ENCODE data around the gene NEMF.
"Not testable (repeated sequence)": the region's sequence is repeated elsewhere in the genome, so short reads cannot be mapped to it uniquely, and the experiment has no call there.

Gene NEMF

GRCh38 chr14:49863487-49864281 is 11.1 kb upstream of the NEMF start:
- peaks cover 3% of the 10 kb centered on the region for H3K36me3 Mint-ChIP-seq (ENCODE audit: low read depth)
- H3K4me3 Mint-ChIP-seq = no peak overlapping the region
- peaks cover 23% of the 10 kb centered on the region for H3K4me1 Mint-ChIP-seq (ENCODE audit: low read depth)
- H3K9me3 Mint-ChIP-seq = no peaks in the 10 kb centered on the region
- H3K27ac Mint-ChIP-seq = no peak overlapping the region
- peaks cover 3% of the 10 kb centered on the region for H3K27me3 Mint-ChIP-seq (ENCODE audit: low read depth)

DNA sequence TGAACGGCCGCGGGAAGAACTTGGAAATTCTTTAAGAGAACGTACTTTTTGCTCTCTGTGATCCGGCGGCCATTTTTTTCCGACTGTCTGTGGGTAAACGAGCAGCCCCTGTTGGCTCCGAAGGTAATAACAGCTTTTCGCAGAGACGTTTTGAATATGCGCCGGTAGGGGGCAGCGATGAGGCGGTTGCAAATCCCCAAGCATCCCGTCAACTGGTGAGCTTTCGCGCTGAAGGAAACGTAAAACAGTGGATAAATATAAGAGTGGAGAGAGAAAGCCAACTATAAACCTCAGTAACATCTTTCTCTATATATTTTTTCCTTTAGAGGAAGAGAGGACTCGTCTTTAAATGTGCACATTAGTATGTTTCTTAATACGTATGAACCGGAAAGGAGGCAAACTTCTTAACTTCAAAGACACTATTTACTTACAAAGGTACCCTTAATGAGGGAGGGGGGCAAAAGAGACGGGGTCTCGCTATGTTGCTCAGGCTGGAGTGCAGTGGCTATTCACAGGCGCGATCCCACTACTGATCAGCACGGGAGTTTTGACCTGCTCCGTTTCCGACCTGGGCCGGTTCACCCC is 9.6 kb upstream of the NEMF start:
- Mint-ChIP-seq H3K4me3 (no peak overlapping the region), H3K4me1 (ENCODE audit: low read depth) (peaks cover 19% of the 10 kb centered on the region), H3K27ac (no peak overlapping the region), H3K9me3 (no peaks in the 10 kb centered on the region), H3K36me3 (ENCODE audit: low read depth) (peaks cover 3% of the 10 kb centered on the region), H3K27me3 (ENCODE audit: low read depth) (peaks cover 3% of the 10 kb centered on the region)

- H3K36me3 Mint-ChIP-seq (ENCODE audit: low read depth) = peaks cover 3% of the 10 kb centered on the region
- H3K4me3 Mint-ChIP-seq = no peak overlapping the region
- H3K27ac Mint-ChIP-seq = no peak overlapping the region
- H3K4me1 Mint-ChIP-seq (ENCODE audit: low read depth) = peaks cover 19% of the 10 kb centered on the region
- H3K27me3 Mint-ChIP-seq (ENCODE audit: low read depth) = peaks cover 3% of the 10 kb centered on the region
- no peaks in the 10 kb centered on the region for H3K9me3 Mint-ChIP-seq
Measured at GRCh38 chr14:49861699-49862088, 9.1 kb upstream of the NEMF start.

DNA sequence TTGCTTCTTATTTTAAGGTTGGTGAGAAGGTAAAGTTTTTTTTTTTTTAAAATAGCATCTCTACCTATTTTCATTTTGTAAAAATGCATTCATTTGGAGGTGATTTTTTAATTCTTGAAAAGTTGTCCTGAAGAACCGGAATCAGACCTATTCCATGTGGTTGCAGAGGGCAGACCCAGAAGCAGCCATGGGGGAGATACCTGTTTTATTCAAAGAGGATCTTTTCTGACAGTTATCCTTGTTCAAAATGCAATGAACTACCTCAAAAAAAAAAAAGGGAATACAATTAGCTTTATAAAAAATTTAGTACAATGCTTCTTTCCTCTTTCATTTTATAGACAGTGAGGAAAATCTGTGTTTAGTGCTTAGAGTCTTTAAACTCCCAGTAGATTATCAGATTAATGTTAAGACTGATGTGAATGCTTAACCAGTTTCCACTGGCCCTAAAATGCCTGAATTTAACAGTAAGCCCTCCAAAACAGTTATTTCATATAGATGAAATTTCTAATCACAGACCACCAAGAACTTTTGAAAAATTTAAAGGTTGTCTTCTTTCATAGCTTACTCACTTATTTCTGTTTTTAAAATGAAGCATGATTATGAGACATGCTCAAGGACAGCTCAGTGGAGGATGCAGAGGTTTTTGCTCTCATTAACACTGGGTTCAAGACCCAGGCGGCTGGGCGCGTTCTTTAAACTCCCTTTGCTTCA is 8.6 kb upstream of the NEMF start:
- peaks cover 3% of the 10 kb centered on the region for H3K36me3 Mint-ChIP-seq (ENCODE audit: low read depth)
- no peak overlapping the region for H3K4me3 Mint-ChIP-seq
- H3K4me1 Mint-ChIP-seq (ENCODE audit: low read depth) = peaks cover 19% of the 10 kb centered on the region
- no peaks in the 10 kb centered on the region for H3K9me3 Mint-ChIP-seq
- peaks cover 3% of the 10 kb centered on the region for H3K27me3 Mint-ChIP-seq (ENCODE audit: low read depth)
- H3K27ac Mint-ChIP-seq = no peak overlapping the region

GRCh38 chr14:49858383-49858782 is 5.8 kb upstream of the NEMF start:
- Mint-ChIP-seq H3K36me3 (ENCODE audit: low read depth) (peaks cover 3% of the 10 kb centered on the region), H3K27me3 (ENCODE audit: low read depth) (peaks cover 3% of the 10 kb centered on the region), H3K9me3 (no peaks in the 10 kb centered on the region), H3K4me3 (no peak overlapping the region), H3K27ac (no peak overlapping the region), H3K4me1 (ENCODE audit: low read depth) (peaks cover 24% of the 10 kb centered on the region)

DNA sequence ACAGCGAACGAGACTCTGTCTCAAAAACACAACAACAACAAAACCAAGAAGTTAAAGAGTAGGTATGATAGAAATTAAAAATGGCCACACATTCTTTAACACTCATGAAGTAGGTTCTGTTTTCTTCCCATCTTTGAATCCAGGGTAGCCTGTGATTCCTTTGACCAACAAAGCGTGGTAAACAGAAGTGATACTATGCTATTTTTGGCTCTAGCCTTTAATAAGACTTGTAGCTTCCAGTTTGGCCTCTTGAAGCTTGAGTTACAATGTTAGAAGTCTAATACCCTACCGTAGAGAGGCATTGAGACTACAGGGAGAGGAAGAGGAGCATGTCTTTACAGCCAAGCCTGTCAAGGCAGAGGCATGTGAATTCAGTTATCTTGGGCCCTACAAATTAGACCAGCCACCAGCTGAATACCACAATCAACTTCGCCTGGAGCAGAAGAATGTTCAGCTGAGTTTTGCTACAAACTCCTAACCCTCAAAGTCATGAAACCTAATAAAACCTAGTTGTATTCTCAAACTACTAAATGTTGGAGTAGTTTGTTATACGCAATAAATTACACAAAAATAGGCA is 4.9 kb upstream of the NEMF start:
- Mint-ChIP-seq H3K27ac (no peak overlapping the region), H3K27me3 (ENCODE audit: low read depth) (peaks cover under 1% of the 10 kb centered on the region), H3K4me3 (no peak overlapping the region), H3K36me3 (ENCODE audit: low read depth) (peaks cover 5% of the 10 kb centered on the region), H3K4me1 (ENCODE audit: low read depth) (peaks cover 28% of the 10 kb centered on the region), H3K9me3 (no peaks in the 10 kb centered on the region)

- H3K27me3 Mint-ChIP-seq (ENCODE audit: low read depth) = no peaks in the 10 kb centered on the region
- H3K9me3 Mint-ChIP-seq = no peaks in the 10 kb centered on the region
- H3K27ac Mint-ChIP-seq = peak overlapping the region; percentile 50
- peaks cover 18% of the 10 kb centered on the region for H3K36me3 Mint-ChIP-seq (ENCODE audit: low read depth)
- H3K4me1 Mint-ChIP-seq (ENCODE audit: low read depth) = peaks cover 32% of the 10 kb centered on the region
- peak overlapping the region; percentile 95 for H3K4me3 Mint-ChIP-seq
Measured at GRCh38 chr14:49853572-49854375, 1.2 kb upstream of the NEMF start.

DNA sequence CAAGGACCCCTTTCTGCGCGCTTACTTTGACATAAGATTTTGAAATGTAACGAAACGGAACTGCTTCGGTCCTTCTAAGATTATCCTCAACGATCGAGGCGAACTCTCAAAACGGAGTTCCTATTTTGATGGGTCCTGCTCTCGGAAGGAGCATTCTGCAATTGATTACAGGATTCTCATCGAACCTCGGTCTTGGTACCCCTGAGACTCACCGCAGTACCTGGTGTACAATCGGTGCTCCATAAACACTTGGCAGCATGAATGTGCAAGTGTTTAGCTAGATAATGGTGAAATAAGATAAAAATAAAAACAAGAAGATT is 530 bp upstream of the NEMF start:
- Mint-ChIP-seq H3K4me3 (peak overlapping the region; percentile 95), H3K27ac (peak overlapping the region; percentile 97), H3K4me1 (ENCODE audit: low read depth) (peaks cover 29% of the 10 kb centered on the region), H3K27me3 (ENCODE audit: low read depth) (no peaks in the 10 kb centered on the region), H3K36me3 (ENCODE audit: low read depth) (peaks cover 19% of the 10 kb centered on the region), H3K9me3 (no peaks in the 10 kb centered on the region)

DNA sequence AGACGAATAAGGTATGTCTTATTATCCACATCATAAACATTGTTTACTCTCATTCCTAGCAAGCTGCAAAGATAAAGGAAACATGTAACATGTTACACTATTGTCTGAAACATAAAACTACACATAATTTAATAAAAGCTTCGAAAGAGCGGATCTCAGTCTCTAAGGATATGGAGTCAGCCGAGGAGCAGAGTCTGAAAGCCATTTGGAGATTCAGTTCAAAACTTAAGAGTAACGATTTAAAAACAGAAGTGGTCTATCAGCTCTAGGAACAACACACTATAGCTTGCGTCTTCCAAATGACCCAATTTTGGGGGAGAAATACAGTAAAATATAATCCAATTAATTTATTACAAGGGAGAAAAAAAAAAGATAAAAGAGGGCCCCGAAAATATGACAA is 775 bp downstream of the NEMF start:
- Mint-ChIP-seq H3K36me3 (ENCODE audit: low read depth) (peaks cover 20% of the 10 kb centered on the region), H3K4me1 (ENCODE audit: low read depth) (peaks cover 29% of the 10 kb centered on the region)

DNA sequence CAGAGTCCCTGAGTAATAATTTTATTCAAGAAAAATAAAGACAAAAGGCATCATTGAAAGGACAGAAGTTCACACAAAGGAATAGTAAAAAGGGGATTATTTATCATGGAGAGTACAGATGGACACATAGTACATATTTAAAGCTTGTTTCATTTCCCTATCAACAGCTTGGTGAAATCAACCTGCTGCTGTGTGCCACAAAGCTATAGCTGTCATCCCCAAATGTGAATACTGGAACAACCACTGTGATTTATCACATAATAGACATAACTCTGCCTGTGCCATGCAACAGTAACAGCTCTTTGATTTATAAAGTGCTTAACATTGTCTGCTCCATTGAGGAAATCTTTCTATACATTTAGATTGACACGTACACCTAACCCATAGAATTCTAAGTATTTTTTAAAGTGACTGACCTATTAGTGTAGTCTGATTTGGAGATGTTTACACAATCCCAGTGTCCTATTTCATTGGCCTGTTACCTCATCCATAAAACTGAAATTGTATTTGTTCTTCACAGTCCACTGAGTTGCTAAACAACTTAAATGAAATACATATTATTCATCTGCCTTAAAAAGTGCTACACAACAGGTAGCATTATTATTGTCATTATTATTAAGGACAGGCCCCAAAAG is 3.3 kb downstream of the NEMF start:
- Mint-ChIP-seq H3K9me3 (no peaks in the 10 kb centered on the region), H3K4me3 (no peak overlapping the region), H3K27me3 (ENCODE audit: low read depth) (no peaks in the 10 kb centered on the region), H3K27ac (peak overlapping the region; percentile 14), H3K36me3 (ENCODE audit: low read depth) (peaks cover 26% of the 10 kb centered on the region), H3K4me1 (ENCODE audit: low read depth) (peaks cover 28% of the 10 kb centered on the region)

More for the DNA sequence above, 775 bp downstream of the NEMF start:
- H3K27ac Mint-ChIP-seq = peak overlapping the region; percentile 97
- peak overlapping the region; percentile 95 for H3K4me3 Mint-ChIP-seq
- no peaks in the 10 kb centered on the region for H3K9me3 Mint-ChIP-seq
- H3K27me3 Mint-ChIP-seq (ENCODE audit: low read depth) = no peaks in the 10 kb centered on the region

DNA sequence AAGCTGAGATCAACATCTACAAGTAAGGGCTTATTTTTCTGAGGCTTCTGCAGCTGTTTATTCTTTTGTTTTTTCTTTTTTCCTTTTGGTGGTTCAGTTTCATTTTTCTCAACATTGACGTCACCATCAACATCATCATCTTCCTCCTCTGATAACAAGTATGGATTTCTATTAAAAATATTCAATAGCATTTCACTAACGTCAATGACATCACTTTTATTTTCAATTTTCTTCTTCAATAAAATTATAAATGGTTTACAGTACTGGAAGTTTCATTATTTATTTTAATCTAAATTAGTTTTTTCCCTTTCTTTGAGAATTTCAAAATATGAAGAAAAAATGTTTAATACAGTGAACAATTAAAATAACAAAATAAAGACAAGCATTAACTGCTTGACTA is 23.9 kb downstream of the NEMF start:
- H3K27me3 Mint-ChIP-seq (ENCODE audit: low read depth) = no peaks in the 10 kb centered on the region
- no peak overlapping the region for H3K4me3 Mint-ChIP-seq
- peaks cover 43% of the 10 kb centered on the region for H3K36me3 Mint-ChIP-seq (ENCODE audit: low read depth)
- H3K27ac Mint-ChIP-seq = no peak overlapping the region
- no peaks in the 10 kb centered on the region for H3K9me3 Mint-ChIP-seq
- peaks cover 2% of the 10 kb centered on the region for H3K4me1 Mint-ChIP-seq (ENCODE audit: low read depth)

- peaks cover 15% of the 10 kb centered on the region for H3K9me3 Mint-ChIP-seq
- H3K36me3 Mint-ChIP-seq (ENCODE audit: low read depth) = peaks cover 57% of the 10 kb centered on the region
- H3K27ac Mint-ChIP-seq = no peak overlapping the region
- H3K4me1 Mint-ChIP-seq (ENCODE audit: low read depth) = no peaks in the 10 kb centered on the region
- H3K27me3 Mint-ChIP-seq (ENCODE audit: low read depth) = no peaks in the 10 kb centered on the region
- no peak overlapping the region for H3K4me3 Mint-ChIP-seq
Measured at GRCh38 chr14:49820176-49820575, 32.4 kb downstream of the NEMF start.

- Mint-ChIP-seq H3K9me3 (peaks cover 15% of the 10 kb centered on the region), H3K4me3 (no peak overlapping the region), H3K36me3 (ENCODE audit: low read depth) (peaks cover 60% of the 10 kb centered on the region), H3K27me3 (ENCODE audit: low read depth) (no peaks in the 10 kb centered on the region), H3K4me1 (ENCODE audit: low read depth) (no peaks in the 10 kb centered on the region), H3K27ac (no peak overlapping the region)
Measured at GRCh38 chr14:49816844-49817243, 35.7 kb downstream of the NEMF start.

- H3K4me3 Mint-ChIP-seq; H3K4me1 Mint-ChIP-seq (ENCODE audit: low read depth); H3K27me3 Mint-ChIP-seq (ENCODE audit: low read depth); H3K27ac Mint-ChIP-seq: not testable (repeated sequence)
- H3K9me3 Mint-ChIP-seq = peaks cover 15% of the 10 kb centered on the region
- peaks cover 61% of the 10 kb centered on the region for H3K36me3 Mint-ChIP-seq (ENCODE audit: low read depth)
Measured at GRCh38 chr14:49816118-49816517, 36.5 kb downstream of the NEMF start.

Data from T-helper 1 cell treated with Interleukin-12 subunit alpha and Interleukin-12 subunit beta and Interleukin-4 antibody, amounts not matched to agents 30 μg/mL and 1 μg/mL, for 36 hours (primary cell).